ENCODE results near the gene SMYD2.

The SMYD2 gene

GRCh38 chr1:214317300-214317699 lies 36.3 kb downstream of the SMYD2 start:
- TF ChIP-seq JUND (IDR thresholded peaks at IDR 0.05; ENCODE audit: low read depth), result no peak
- in situ Hi-C loops (cut with HindIII; ENCODE audit: low pct_unique_long_range_greater_than_20kb, low sequenced_read_pairs), result no loop called here
- DNase-seq (ENCODE audit: low read depth in 1 of 2, low spot score in 1 of 2), result no peak

DNA sequence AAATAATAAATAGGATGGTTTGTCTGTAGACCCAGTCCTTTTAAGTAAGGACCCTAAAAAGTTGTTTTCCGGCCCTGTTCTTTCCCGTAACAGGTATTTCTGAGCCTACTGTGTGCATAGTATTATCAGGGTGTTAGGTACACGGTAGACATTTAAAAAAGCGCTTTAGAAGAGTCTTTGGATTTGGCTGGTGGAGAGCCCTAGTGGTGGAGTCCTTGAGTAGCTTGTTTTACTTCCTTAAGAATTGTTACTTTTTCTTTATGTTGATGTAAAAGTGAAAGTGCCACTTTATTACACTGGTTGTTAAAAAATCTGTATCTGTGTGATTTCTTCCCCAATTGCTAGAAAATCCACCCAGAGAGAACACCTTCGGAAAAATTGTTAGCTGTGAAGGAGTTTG lies 36.8 kb downstream of the SMYD2 start:
- no peak for DNase-seq (ENCODE audit: low read depth in 1 of 2, low spot score in 1 of 2)
- in situ Hi-C loops (cut with HindIII; ENCODE audit: low pct_unique_long_range_greater_than_20kb, low sequenced_read_pairs), result no loop called here
- TF ChIP-seq JUND (IDR thresholded peaks at IDR 0.05; ENCODE audit: low read depth), result no peak

DNA sequence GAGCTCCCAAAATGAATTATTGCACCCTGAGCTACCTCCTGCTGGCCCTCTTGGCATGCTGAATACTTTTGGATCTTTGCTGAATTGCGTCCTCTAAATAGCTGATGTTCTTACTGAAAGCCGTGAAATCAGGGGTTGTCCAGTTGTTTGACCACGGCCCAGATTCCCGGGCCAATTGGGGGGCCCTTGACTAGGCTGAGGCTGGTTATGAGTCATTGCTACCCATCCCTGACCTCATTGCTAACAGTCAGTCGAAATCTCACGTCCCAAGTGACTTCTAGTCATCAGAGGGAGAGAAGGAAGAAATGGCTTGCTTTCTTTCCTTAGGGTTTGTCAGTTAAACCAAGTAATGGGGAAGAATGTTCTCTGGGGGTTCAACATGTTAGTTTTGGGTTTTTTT lies 37.4 kb downstream of the SMYD2 start:
- in situ Hi-C loops (cut with HindIII; ENCODE audit: low pct_unique_long_range_greater_than_20kb, low sequenced_read_pairs), result no loop called here
- no peak for DNase-seq (ENCODE audit: low read depth in 1 of 2, low spot score in 1 of 2)
- TF ChIP-seq JUND (IDR thresholded peaks at IDR 0.05; ENCODE audit: low read depth), result no peak

GRCh38 chr1:214318956-214319736 lies 38.2 kb downstream of the SMYD2 start:
- no peak for TF ChIP-seq JUND (IDR thresholded peaks at IDR 0.05; ENCODE audit: low read depth)
- in situ Hi-C loops (cut with HindIII; ENCODE audit: low pct_unique_long_range_greater_than_20kb, low sequenced_read_pairs), result no loop called here
- no peak for DNase-seq (ENCODE audit: low read depth in 1 of 2, low spot score in 1 of 2)

DNA sequence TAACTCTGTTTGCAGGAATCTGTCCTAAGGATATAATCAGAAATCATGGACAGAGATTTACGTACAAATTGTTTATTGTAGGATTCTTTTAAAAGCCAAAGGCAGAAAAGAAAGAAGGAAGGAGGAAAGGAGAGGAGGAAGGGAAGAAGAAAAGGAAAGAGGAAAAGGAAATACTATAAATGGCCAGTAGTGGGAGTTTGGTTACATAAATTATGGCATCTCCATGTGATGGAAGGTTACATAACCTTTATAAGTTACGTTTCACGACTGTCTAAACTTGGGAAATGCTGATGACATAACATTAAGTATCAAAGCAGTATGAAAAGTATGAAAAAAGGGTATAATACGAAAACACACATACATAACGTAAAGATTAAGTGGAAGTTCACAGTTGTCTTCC lies 39.0 kb downstream of the SMYD2 start:
- in situ Hi-C loops (cut with HindIII; ENCODE audit: low pct_unique_long_range_greater_than_20kb, low sequenced_read_pairs), result no loop called here
- DNase-seq (ENCODE audit: low read depth in 1 of 2, low spot score in 1 of 2), result no peak
- TF ChIP-seq JUND (IDR thresholded peaks at IDR 0.05; ENCODE audit: low read depth), result no peak

DNA sequence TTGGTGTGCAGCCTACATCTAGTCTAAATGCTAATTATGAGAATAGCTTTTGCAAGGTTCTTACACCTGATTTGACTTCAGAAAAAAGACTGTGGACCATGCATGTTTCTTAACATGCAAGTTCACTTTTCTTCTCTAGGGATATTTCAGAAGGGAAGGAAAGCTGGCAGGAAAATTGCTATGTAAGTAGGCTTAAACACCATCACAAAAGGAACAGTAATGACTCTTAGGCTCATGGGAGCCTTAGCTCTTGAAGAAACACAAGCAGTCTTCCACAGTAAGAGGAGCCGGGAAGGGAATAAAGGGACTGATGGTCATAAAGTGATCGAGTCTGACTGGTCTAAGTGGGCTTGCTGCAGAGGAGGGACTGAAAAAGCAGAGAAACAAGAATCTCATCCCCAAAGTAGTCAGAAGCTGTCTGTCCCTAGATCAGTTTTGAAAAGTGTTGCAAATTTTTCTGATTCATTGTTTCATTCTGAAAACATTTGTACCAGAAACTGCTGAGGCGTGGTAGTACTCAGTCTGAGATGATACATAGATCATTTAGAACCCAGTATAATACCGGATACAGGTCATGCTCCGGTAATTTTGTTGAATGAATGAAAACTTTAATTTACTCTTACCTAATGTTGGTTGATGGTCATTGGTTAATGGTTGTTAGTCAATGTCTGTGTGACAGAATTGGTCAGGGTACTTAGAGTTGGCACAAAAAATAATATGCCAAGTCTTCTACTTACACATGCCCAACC lies 40.9 kb downstream of the SMYD2 start:
- in situ Hi-C loops (cut with HindIII; ENCODE audit: low pct_unique_long_range_greater_than_20kb, low sequenced_read_pairs), result no loop called here
- no peak for TF ChIP-seq JUND (IDR thresholded peaks at IDR 0.05; ENCODE audit: low read depth)
- DNase-seq (ENCODE audit: low read depth in 1 of 2, low spot score in 1 of 2), result no peak

- in situ Hi-C loops (cut with HindIII; ENCODE audit: low pct_unique_long_range_greater_than_20kb, low sequenced_read_pairs), result no loop called here
- DNase-seq (ENCODE audit: low read depth in 1 of 2, low spot score in 1 of 2), result no peak
- no peak for TF ChIP-seq JUND (IDR thresholded peaks at IDR 0.05; ENCODE audit: low read depth)
Measured at GRCh38 chr1:214324896-214325800, 44.2 kb downstream of the SMYD2 start.

GRCh38 chr1:214326406-214326805 lies 45.4 kb downstream of the SMYD2 start:
- in situ Hi-C loops (cut with HindIII; ENCODE audit: low pct_unique_long_range_greater_than_20kb, low sequenced_read_pairs), result no loop called here
- no peak for DNase-seq (ENCODE audit: low read depth in 1 of 2, low spot score in 1 of 2)
- no peak for TF ChIP-seq JUND (IDR thresholded peaks at IDR 0.05; ENCODE audit: low read depth)

DNA sequence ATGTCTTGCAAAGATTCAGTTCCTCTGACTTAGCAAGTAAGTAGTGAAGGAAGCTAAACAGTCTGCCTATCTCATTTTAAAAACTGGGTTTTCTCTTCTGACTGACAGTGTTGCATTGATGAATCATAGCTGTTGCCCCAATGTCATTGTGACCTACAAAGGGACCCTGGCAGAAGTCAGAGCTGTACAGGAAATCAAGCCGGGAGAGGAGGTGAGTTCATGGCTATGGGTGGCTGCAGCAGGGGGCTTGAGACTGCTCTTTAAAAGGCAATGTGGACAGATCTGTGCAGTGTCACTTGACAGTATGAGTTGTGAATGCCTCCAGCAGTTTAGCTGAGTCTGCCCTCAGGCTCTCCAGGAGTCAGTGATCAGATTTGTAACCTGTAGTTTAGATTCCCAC lies 46.6 kb downstream of the SMYD2 start:
- in situ Hi-C loops (cut with HindIII; ENCODE audit: low pct_unique_long_range_greater_than_20kb, low sequenced_read_pairs), result no loop called here
- no peak for DNase-seq (ENCODE audit: low read depth in 1 of 2, low spot score in 1 of 2)
- no peak for TF ChIP-seq JUND (IDR thresholded peaks at IDR 0.05; ENCODE audit: low read depth)

DNA sequence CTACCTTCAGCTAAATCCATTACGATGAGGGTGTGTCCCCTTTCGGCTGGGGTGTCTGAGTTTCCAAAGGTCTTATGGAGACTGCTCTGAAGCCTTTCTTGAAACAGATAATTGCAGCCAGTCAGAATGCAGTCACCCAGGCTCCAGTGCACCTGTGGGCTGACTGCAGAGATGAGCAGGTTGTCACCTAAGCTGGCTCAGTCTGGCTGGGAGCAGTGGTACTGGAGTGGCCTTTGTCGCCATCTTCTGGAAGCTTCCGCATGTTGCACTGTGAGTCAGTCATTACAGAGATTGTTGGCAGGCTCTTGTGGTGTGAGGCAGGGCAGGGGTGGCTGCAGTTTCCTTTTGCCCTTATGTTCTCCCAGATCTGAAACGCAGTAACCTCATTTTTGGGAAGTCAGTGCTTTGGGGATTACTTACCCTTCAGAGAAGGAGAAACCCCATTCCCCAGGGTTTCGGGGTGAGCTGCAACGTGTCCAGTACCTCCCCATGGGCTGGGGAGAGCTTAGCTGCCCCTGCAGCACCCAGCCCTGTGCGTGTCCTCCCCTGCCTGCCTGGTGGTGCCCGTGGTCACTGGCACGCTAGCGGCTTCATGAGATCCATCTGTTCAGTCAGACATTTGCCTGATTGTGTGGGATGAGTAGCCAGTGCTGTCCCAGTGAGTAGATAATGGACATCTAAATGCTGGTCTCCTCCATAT lies 48.0 kb downstream of the SMYD2 start:
- DNase-seq (ENCODE audit: low read depth in 1 of 2, low spot score in 1 of 2), result peak; percentile 66 to 95
- in situ Hi-C loops (cut with HindIII; ENCODE audit: low pct_unique_long_range_greater_than_20kb, low sequenced_read_pairs), result no loop called here
- no peak for TF ChIP-seq JUND (IDR thresholded peaks at IDR 0.05; ENCODE audit: low read depth)

- peak in 1 of 2 experiments; percentile 75 for DNase-seq (ENCODE audit: low read depth in 1 of 2, low spot score in 1 of 2)
- in situ Hi-C loops (cut with HindIII; ENCODE audit: low pct_unique_long_range_greater_than_20kb, low sequenced_read_pairs), result no loop called here
- TF ChIP-seq JUND (IDR thresholded peaks at IDR 0.05; ENCODE audit: low read depth), result no peak
Measured at GRCh38 chr1:214329470-214330220, 48.7 kb downstream of the SMYD2 start.
